Left renal pelvis (tissue), 4 donors: ENCODE data around the gene TBXAS1. TPM values are rescaled to one million over a fixed set of nuclear protein-coding genes. Genes with fewer than 3 reads are reported as not detected.

ENCODE experiments used
- DNase-seq, 4 donors: peaks; one replicate each; pipeline ENCODE4 v3.0.0-alpha.2; 2013; ENCODE audit warnings: low read depth in 4 of 4, low spot score in 3 of 4
- polyA plus RNA-seq, 4 donors: library from polyadenylated mRNA; unstranded; fragments of 120-200 nt; gene quantifications; one replicate each; pipeline ENCODE4 v1.2.1, GENCODE V29; 2013; ENCODE audit not compliant: insufficient read length in 4 of 4

The TBXAS1 gene
- polyA plus RNA-seq, 4 donors, result 8.0 to 31.6 (median 26.4) TPM

DNA sequence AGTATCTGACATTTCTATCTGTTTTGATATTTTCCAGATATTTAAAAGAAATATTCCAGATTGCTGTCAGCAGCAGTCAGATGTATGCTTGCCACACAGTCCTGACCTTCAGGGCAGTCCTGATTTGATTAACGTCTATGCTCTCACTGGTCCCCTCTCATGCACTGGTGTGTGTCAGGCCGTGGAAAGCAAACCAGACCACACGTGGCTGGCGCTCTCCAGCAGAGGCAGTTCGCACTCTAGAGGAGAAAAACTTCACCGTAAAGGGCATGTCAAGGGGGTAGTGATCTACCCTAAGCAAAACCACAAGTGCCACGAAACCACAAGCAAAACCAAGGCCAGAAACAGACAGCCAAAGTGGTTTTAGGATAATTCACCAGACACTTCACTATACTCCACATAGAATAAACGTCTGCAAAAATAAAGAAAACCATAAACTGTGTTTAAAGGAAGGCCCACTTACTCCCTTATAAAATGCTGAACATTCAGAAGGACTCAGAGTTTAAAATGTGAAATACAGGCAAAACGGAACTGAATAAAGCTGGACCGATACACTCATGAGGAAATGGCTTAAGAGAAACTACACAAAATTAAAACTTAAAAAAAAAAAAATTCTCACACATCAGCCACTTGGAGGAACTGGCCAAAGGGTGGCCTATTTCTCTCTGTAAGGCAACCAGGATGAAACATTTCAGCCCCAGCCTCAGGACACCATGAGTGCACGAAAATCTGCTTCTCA, 207.3 kb downstream of the TBXAS1 start:
- DNase-seq, result no peak

- no peak for DNase-seq
These were observed 210.0 kb downstream of the TBXAS1 start for GRCh38 chr7:140039066-140039465.

GRCh38 chr7:140039896-140040295, 210.8 kb downstream of the TBXAS1 start:
- no peak for DNase-seq

DNA sequence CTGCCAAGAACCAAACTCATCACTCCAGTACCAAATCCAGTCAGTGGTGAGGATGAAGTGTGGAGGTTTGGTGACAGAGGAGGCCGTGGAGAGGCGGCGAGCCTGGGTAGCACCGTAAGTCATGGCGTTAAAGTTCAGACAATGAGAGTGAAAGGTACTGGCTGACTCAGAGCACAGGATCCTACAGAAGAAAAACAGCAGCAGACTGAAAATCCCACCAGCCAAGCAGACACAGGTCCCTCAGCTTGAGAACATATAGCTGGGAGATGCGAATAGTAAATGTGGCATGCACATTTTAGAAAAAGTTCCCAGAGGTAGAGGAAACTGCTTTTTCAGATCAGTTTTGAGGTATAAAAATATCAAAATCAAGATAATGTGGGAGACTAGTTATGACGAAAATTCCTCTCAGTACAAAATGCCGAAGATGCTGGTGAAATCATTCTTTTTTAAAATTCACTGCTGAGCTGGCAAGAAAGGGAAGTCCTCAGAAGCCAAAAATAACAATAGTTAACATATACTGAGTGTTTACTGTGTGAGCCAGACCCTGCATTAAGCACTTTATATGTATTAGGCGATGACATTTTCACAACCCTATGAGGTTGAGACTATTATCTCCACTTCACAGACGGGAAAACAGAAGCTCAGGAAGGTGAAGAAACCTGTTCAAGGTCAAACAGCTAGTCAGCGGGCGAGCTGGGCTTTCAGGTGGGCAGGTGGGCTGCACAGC, 212.8 kb downstream of the TBXAS1 start:
- DNase-seq, result no peak

DNA sequence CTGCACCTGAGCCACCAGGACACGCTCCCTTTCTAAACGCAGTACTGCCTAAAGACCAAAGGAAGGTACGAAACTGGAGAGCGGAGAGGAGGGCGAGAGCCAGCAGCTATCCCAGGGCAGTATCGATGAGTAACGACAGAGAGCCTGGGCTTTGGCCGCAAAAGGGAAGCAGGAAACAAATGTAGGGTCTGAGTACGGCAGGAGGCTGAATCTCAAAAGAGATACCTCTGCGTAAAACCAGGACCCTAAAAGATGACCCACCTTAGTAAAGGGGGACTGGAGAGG, 213.3 kb downstream of the TBXAS1 start:
- DNase-seq, result no peak

GRCh38 chr7:140044251-140044650, 215.2 kb downstream of the TBXAS1 start:
- DNase-seq, result no peak

DNA sequence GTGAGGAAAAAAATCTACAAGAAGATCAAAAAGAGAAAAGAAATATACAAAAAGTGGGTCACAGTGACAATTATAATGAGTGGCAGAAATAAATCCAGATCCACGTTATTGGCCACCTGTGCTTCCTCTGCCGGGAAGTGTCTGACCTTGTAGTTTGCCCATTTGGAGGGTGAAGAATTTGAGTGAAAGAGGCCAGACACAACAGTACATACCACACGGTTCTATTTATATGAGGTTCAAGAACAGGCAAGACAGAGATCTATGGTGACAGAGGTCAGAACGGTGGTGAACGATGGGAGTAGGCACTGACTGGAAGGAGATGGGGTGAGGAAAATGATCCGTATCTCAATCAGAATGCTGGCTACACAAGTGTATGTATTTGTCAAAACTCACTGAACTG, 216.6 kb downstream of the TBXAS1 start:
- DNase-seq, result no peak

GRCh38 chr7:140047197-140047596, 218.1 kb downstream of the TBXAS1 start:
- DNase-seq, result no peak

DNA sequence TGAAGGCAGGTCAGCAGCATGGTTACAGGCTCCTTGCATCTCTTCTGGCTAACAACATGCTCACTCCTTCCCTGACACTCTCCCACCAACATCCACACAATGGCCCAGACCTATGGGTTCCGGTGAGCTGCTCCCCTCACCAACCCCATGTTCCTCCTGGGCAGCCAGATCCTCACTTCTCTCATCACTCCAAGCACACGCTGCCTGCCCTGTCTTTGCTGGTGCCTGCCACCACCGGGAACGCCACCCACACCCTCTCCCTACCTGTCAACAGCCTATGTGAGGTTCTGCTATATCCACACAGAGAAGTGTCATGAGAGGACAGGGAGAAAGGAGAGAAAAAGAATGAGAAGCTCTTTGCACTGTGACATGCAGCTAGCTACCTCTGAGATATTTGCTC, 219.1 kb downstream of the TBXAS1 start:
- no peak for DNase-seq

- no peak for DNase-seq
These were observed 219.9 kb downstream of the TBXAS1 start for GRCh38 chr7:140048989-140049338.

DNA sequence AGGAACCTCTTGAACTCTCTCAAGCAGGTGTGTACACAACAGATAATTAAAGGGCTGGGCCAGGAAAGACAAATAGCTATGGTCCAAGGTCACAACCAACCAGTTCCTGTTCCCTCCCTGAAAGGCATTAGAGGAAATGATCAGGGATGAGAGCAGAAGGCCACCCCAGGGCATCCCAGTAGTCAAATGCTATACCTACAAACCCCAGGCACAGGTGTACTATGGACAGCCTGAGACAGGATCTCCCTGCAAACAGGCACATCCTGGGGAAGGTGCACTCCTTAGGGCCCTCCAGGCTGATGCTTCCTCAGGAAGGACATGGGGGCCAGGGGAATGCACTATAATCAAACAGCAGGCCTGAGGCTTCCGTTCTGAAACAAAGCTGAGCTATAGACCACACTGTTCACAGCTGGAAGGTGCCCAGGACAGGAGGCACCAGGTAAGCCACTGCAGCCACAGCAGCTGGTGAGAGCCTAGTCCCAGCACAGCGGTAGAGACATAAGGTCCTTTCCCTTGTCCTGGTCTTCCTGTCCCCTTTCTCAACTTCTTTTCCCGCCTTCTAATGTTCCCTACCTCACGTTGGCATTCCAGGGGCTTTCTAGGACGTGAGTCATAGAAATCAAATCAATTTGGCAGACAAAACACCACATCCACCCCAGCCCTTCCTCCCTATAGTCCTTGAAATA, 220.4 kb downstream of the TBXAS1 start:
- no peak for DNase-seq

DNA sequence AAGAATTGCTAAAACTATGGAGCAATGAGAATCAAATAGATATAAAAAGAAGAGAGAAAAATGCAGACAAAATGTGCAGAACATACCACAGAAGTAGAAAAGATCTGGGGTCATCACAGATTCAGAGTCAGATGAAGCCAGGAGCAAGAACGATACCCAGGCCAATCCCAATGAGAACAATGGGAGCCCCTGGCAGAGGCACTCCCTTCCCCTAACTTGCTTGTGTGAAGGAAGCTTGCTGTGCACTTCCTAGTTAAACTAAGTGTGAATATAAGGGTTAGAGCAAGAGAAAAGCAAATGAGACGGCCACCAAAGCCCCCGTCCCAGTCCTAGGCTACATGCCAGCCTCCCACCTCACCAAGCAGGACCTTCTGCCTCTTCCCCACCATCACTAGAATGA, 221.0 kb downstream of the TBXAS1 start:
- DNase-seq, result no peak

- no peak for DNase-seq
These were observed 222.8 kb downstream of the TBXAS1 start for GRCh38 chr7:140051820-140052219.

GRCh38 chr7:140053812-140054539, 224.9 kb downstream of the TBXAS1 start:
- no peak for DNase-seq

DNA sequence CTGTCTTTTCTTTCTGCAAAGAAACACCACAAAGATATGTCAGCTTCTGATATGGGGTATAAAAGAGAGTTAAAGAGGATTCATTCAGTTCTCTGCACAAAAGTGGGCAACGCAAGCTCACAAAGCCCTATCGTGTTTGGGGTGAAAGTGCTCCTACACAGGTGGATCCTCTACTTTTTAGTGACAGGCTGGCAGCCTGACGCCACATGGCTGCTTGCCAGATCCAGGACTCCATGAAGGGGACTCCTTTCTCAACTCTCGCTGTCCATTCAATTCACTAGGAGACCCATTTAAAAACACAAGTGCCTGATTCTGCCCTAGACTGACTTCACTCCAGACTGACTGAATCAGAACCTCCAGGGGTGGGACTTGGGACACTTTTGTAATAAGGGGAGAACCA, 225.7 kb downstream of the TBXAS1 start:
- DNase-seq, result no peak

DNA sequence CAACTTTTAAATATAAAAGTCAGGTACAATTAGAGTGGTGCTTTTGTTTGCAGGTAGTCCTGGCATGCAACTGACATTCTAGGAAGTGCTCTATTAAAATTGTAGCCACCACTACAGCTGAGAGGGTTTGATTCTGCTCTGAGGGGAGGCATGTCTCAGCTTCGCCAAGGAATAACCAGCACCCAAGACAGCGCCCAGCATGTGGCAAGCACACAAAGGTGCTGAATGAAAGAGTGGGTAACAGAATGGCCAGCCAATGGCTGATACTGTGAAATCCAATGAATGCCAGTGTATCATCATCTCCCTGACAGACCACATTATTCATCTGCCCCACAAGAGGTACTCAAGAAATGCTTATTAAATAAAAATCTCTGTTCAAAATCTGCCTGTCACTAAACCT, 226.8 kb downstream of the TBXAS1 start:
- no peak for DNase-seq

DNA sequence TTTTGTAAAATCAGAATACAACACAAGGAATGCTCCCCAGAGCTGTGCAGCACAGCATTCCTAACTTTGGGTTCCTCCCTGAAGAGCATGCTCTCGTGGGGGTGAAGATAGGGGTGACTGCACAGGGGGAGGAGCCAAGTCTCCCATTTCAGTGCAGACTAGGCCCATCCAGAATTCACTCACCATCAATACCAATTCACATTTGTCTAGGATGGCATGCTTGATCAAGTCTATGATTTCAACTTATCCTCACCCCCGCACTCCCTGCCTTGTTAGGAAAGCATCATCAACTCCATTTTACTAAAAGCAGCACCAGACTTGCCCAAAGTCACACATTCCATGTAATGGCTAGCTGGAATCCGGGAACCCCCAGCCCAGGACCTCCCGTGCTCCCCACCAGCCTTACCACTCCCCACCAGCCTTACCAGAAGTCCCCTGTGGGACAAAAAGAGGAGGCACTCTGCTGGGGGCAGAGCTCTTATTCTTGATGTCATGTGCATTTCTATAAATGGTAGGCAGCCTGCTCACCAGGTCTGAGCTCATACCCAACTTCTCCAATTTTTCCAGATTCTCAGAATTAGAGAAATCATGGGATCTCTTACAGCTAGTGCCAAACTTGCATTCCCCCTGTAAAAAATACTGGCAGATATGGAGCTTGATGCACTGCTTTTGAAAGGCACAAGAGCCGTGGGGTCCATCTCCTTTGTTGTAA, 227.5 kb downstream of the TBXAS1 start:
- no peak for DNase-seq

DNA sequence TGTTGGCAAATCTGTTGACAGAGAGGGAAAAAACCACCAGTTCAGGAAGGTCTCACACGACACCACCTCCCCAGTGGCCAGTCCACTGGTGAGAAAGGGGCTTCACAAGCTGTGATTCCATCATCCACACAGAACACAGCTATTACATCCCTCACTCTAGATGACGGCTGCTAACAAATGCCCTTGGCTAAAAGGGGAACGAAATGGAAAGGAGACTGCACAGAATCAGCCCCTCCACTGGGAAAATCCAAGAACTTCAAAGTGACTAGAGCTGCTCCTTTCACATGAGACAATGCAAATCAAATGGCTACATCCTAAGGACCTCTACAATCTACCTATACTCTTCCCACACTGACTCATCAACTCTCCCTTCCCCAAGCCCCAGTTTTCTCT, 228.1 kb downstream of the TBXAS1 start:
- DNase-seq, result no peak

DNA sequence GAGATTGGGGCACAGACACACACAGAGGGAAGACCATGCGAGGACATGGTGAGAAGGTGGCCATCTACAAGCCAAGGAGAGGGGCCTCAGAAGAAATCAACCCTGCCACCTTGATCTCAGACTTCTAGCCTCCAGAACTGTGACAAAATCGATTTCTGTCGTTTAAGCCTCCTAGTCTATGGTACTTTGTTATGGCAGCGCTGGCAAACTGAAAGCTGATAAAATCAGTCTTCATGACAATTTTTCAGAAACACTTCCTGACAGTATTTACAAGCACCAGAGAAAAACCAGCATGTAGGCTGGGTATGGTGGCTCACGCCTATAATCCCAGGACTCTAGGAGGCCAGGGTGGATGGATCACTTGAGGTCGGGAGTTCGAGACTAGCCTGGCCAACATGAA, 229.5 kb downstream of the TBXAS1 start:
- DNase-seq, result no peak

DNA sequence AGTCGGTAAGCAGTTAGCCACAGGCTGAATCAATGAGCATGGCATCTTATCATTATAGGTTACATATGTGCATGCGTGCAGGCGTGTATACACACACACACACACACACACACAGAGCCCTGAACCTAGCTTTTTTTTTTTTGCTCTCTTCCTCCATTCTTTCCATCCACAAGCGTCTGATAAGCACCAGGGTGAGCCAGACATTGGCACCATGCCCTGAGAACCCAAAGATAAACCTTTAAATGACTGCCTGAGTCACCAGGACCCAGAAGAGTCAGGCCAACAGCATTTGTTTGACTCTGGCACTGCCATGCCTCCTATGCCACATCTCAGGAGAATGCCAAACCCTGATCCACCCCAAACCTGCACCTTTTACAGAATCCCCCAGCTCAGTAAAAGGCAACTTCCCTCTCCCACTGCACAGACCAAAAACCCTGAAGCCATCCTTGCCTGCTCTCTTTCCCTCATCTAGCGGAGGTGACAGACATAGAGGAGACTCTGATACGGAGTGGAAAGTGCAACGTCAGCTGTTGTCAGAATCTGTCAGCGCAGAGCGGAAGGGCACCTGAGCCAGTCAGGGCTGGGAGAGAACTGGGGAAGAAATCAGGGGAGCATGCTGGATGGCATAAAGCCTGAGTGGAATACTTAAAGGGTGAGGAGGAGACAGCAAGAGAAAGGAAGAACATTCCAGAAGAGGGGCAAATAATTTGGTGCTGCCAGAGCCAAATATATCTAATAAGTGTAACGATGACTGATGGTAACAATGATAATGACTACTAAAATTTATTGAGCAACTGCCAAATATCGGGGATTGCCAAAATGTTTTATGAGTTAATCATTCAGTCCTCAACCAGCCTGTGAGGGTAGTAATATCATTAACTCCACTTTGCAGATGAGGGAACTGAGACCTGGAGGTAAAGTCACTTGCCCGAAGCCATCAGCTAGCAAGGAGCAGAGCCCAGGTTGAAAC, 230.5 kb downstream of the TBXAS1 start:
- no peak for DNase-seq
